ENCODE measurements around the gene GALNT7.

Gene GALNT7

DNA sequence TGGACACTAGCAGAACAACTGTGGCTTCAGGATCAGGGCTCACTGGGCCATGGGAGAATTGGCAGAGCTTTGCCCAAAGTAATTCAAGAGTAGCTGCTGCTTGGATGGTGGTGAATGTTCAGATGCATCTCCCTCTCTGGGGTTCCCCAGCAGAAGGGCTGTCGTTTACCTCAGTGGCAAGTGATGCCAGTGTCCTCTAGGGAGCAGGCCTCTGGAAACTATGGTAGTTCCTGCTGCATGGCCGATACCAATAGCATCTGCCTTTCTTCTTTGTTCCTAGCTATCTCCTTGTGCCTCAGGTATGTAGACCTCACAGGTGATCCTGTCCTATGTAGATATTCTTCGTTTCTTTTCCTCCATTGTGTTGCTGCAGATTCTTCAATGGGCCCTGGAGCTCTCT is 139.2 kb downstream of the GALNT7 start:
- Histone ChIP-seq H3K18ac (ENCODE audit: low read length) (no peak overlapping the region), H2AFZ (ENCODE audit: low read length) (no peak overlapping the region), H4K91ac (ENCODE audit: low read depth, low read length, poor library complexity) (no peak overlapping the region), H2BK5ac (ENCODE audit: low read length) (no peak overlapping the region), H3K27me3 (ENCODE audit: control insufficient read depth in 3 of 3, insufficient read depth in 3 of 3, low read depth in 1 of 3, low read length in 3 of 3) (no peaks in the 10 kb centered on the region), H3K27ac (replicated peaks; ENCODE audit: low read length) (no peak overlapping the region), H3K4me2 (ENCODE audit: insufficient read depth, low read length, poor library complexity, severe bottlenecking) (no peak overlapping the region), H4K8ac (ENCODE audit: low read depth, low read length) (no peak overlapping the region), H3K4me3 (ENCODE audit: low read length in 2 of 2) (no peak overlapping the region), H3K9me3 (replicated peaks in 1 of 2; ENCODE audit: control insufficient read depth in 2 of 2, insufficient read depth in 1 of 2, low read depth in 1 of 2, low read length in 2 of 2) (peaks cover 0 to 5% of the 10 kb centered on the region in 2 donors), H3K4ac (ENCODE audit: low read length) (no peak overlapping the region), H3K14ac (ENCODE audit: low read length) (no peak overlapping the region), H2BK120ac (ENCODE audit: low read depth, low read length) (no peak overlapping the region), H2BK12ac (ENCODE audit: low read length) (no peak overlapping the region), H3K23ac (ENCODE audit: low read depth, low read length, poor library complexity) (no peak overlapping the region), H2AK5ac (ENCODE audit: low read depth, low read length) (no peak overlapping the region), H3K9ac (ENCODE audit: low read depth, low read length, poor library complexity) (no peak overlapping the region), H3K79me1 (ENCODE audit: low read depth, low read length) (peaks cover 2% of the 10 kb centered on the region), H3K36me3 (replicated peaks in 1 of 2; ENCODE audit: control insufficient read depth in 2 of 2, insufficient read depth in 2 of 2, low read length in 2 of 2) (peaks cover 0 to 62% of the 10 kb centered on the region in 2 donors), H2BK15ac (ENCODE audit: low read length) (no peak overlapping the region), H3K4me1 (ENCODE audit: control insufficient read depth in 2 of 2, insufficient read depth in 1 of 2, low read depth in 1 of 2, low read length in 2 of 2) (no peaks in the 10 kb centered on the region)
- no CpG with 5 or more reads among the region's 3 CpGs for WGBS, 2 donors (ENCODE audit: extremely low coverage in 2 of 2, insufficient read length in 2 of 2, insufficient replicate concordance in 1 of 2)
- DNase-seq (ENCODE audit: low spot score) = no peak

DNA sequence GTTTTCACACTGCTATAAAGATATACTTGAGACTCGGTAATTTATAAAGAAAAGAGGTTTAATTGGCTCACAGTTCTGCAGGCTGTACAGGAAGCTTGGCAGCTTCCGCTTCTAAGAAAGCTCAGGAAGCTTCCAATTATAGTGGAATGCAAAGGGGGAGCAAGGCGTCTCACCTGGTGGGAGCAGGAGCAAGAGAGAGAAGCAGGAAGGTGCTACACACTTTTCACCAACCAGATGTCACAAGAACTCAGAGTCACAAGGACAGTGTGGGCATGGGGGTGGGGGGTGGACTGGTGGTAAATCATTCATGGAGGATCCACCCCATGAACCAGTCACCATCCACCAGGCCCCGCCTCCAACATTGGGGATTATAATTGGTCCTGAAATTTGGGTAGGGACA is 142.8 kb downstream of the GALNT7 start:
- Histone ChIP-seq H3K14ac (ENCODE audit: low read length) (no peak overlapping the region), H2BK12ac (ENCODE audit: low read length) (no peak overlapping the region), H2AK5ac (ENCODE audit: low read depth, low read length) (no peak overlapping the region), H2BK15ac (ENCODE audit: low read length) (no peak overlapping the region), H3K18ac (ENCODE audit: low read length) (no peak overlapping the region), H3K36me3 (replicated peaks in 1 of 2; ENCODE audit: control insufficient read depth in 2 of 2, insufficient read depth in 2 of 2, low read length in 2 of 2) (peaks cover 3 to 70% of the 10 kb centered on the region in 2 donors), H3K23ac (ENCODE audit: low read depth, low read length, poor library complexity) (no peak overlapping the region), H4K8ac (ENCODE audit: low read depth, low read length) (no peak overlapping the region), H3K4me1 (ENCODE audit: control insufficient read depth in 2 of 2, insufficient read depth in 1 of 2, low read depth in 1 of 2, low read length in 2 of 2) (no peaks in the 10 kb centered on the region), H2BK5ac (ENCODE audit: low read length) (no peak overlapping the region), H2BK120ac (ENCODE audit: low read depth, low read length) (no peak overlapping the region), H3K4ac (ENCODE audit: low read length) (no peak overlapping the region), H3K4me3 (ENCODE audit: low read length in 2 of 2) (no peak overlapping the region), H3K27ac (replicated peaks; ENCODE audit: low read length) (no peak overlapping the region), H4K91ac (ENCODE audit: low read depth, low read length, poor library complexity) (no peak overlapping the region), H3K27me3 (ENCODE audit: control insufficient read depth in 3 of 3, insufficient read depth in 3 of 3, low read depth in 1 of 3, low read length in 3 of 3) (no peaks in the 10 kb centered on the region), H2AFZ (ENCODE audit: low read length) (no peak overlapping the region), H3K4me2 (ENCODE audit: insufficient read depth, low read length, poor library complexity, severe bottlenecking) (no peak overlapping the region), H3K9me3 (replicated peaks in 1 of 2; ENCODE audit: control insufficient read depth in 2 of 2, insufficient read depth in 1 of 2, low read depth in 1 of 2, low read length in 2 of 2) (no peaks in the 10 kb centered on the region), H3K79me1 (ENCODE audit: low read depth, low read length) (peaks cover 2% of the 10 kb centered on the region), H3K9ac (ENCODE audit: low read depth, low read length, poor library complexity) (no peak overlapping the region)
- WGBS, 2 donors (ENCODE audit: extremely low coverage in 2 of 2, insufficient read length in 2 of 2, insufficient replicate concordance in 1 of 2) = no CpG with 5 or more reads among the region's 4 CpGs
- DNase-seq (ENCODE audit: low spot score) = no peak

DNA sequence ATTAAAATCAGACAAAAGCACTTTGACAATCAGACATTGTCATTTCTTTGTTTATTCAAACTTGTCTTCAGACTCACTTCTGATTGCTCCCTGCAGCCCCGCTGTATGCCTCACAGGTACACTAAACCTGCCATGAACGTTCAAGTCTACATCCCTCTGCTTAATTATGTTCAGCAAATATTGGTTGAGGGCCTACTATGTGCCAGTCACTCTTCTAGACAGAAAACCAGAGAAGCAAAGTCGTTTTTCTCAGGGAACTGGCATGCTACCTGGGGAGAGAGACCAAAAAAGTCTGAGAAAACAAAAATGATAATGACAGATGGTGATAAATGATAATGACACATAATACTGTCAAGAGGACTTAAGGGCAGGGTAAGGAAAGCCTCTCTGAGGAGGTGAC is 146.1 kb downstream of the GALNT7 start:
- H2BK12ac ChIP-seq (ENCODE audit: low read length) = no peak overlapping the region

GRCh38 chr4:173316060-173316459 is 147.4 kb downstream of the GALNT7 start:
- H3K4me1 ChIP-seq (ENCODE audit: control insufficient read depth in 2 of 2, insufficient read depth in 1 of 2, low read depth in 1 of 2, low read length in 2 of 2) = peaks cover 0 to 5% of the 10 kb centered on the region in 2 donors
- no peaks in the 10 kb centered on the region for H3K9me3 ChIP-seq (replicated peaks in 1 of 2; ENCODE audit: control insufficient read depth in 2 of 2, insufficient read depth in 1 of 2, low read depth in 1 of 2, low read length in 2 of 2)
- no peak overlapping the region for H3K9ac ChIP-seq (ENCODE audit: low read depth, low read length, poor library complexity)
- H3K4me2 ChIP-seq (ENCODE audit: insufficient read depth, low read length, poor library complexity, severe bottlenecking) = no peak overlapping the region
- no peak overlapping the region for H4K8ac ChIP-seq (ENCODE audit: low read depth, low read length)
- no peak overlapping the region for H2BK15ac ChIP-seq (ENCODE audit: low read length)
- H2AFZ ChIP-seq (ENCODE audit: low read length) = no peak overlapping the region
- H3K4me3 ChIP-seq (ENCODE audit: low read length in 2 of 2) = no peak overlapping the region
- DNase-seq (ENCODE audit: low spot score) = no peak
- no peaks in the 10 kb centered on the region for H3K27me3 ChIP-seq (ENCODE audit: control insufficient read depth in 3 of 3, insufficient read depth in 3 of 3, low read depth in 1 of 3, low read length in 3 of 3)
- H2BK5ac ChIP-seq (ENCODE audit: low read length) = no peak overlapping the region
- no peak overlapping the region for H3K27ac ChIP-seq (replicated peaks; ENCODE audit: low read length)
- H2BK12ac ChIP-seq (ENCODE audit: low read length) = no peak overlapping the region
- H3K23ac ChIP-seq (ENCODE audit: low read depth, low read length, poor library complexity) = no peak overlapping the region
- no CpG with 5 or more reads among the region's 2 CpGs for WGBS, 2 donors (ENCODE audit: extremely low coverage in 2 of 2, insufficient read length in 2 of 2, insufficient replicate concordance in 1 of 2)
- peaks cover 7 to 85% of the 10 kb centered on the region in 2 donors for H3K36me3 ChIP-seq (replicated peaks in 1 of 2; ENCODE audit: control insufficient read depth in 2 of 2, insufficient read depth in 2 of 2, low read length in 2 of 2)
- no peak overlapping the region for H4K91ac ChIP-seq (ENCODE audit: low read depth, low read length, poor library complexity)
- no peak overlapping the region for H2AK5ac ChIP-seq (ENCODE audit: low read depth, low read length)
- H3K18ac ChIP-seq (ENCODE audit: low read length) = no peak overlapping the region
- no peak overlapping the region for H2BK120ac ChIP-seq (ENCODE audit: low read depth, low read length)
- no peak overlapping the region for H3K4ac ChIP-seq (ENCODE audit: low read length)
- H3K14ac ChIP-seq (ENCODE audit: low read length) = no peak overlapping the region
- no peaks in the 10 kb centered on the region for H3K79me1 ChIP-seq (ENCODE audit: low read depth, low read length)

More for the DNA sequence above, 146.1 kb downstream of the GALNT7 start:
- no peak overlapping the region for H3K27ac ChIP-seq (replicated peaks; ENCODE audit: low read length)
- no peak overlapping the region for H2AK5ac ChIP-seq (ENCODE audit: low read depth, low read length)
- H2AFZ ChIP-seq (ENCODE audit: low read length) = no peak overlapping the region
- no CpG with 5 or more reads among the region's 3 CpGs for WGBS, 2 donors (ENCODE audit: extremely low coverage in 2 of 2, insufficient read length in 2 of 2, insufficient replicate concordance in 1 of 2)
- H3K4me1 ChIP-seq (ENCODE audit: control insufficient read depth in 2 of 2, insufficient read depth in 1 of 2, low read depth in 1 of 2, low read length in 2 of 2) = peaks cover 0 to 5% of the 10 kb centered on the region in 2 donors
- H3K4me2 ChIP-seq (ENCODE audit: insufficient read depth, low read length, poor library complexity, severe bottlenecking) = no peak overlapping the region
- no peak overlapping the region for H2BK120ac ChIP-seq (ENCODE audit: low read depth, low read length)
- H3K27me3 ChIP-seq (ENCODE audit: control insufficient read depth in 3 of 3, insufficient read depth in 3 of 3, low read depth in 1 of 3, low read length in 3 of 3) = no peaks in the 10 kb centered on the region
- no peak overlapping the region for H3K4me3 ChIP-seq (ENCODE audit: low read length in 2 of 2)
- no peak overlapping the region for H3K18ac ChIP-seq (ENCODE audit: low read length)
- no peak overlapping the region for H4K91ac ChIP-seq (ENCODE audit: low read depth, low read length, poor library complexity)
- H3K9ac ChIP-seq (ENCODE audit: low read depth, low read length, poor library complexity) = no peak overlapping the region
- no peak overlapping the region for H2BK5ac ChIP-seq (ENCODE audit: low read length)
- H3K4ac ChIP-seq (ENCODE audit: low read length) = no peak overlapping the region
- no peak overlapping the region for H2BK15ac ChIP-seq (ENCODE audit: low read length)
- H3K79me1 ChIP-seq (ENCODE audit: low read depth, low read length) = no peaks in the 10 kb centered on the region
- H3K36me3 ChIP-seq (replicated peaks in 1 of 2; ENCODE audit: control insufficient read depth in 2 of 2, insufficient read depth in 2 of 2, low read length in 2 of 2) = peaks cover 3 to 85% of the 10 kb centered on the region in 2 donors
- H3K23ac ChIP-seq (ENCODE audit: low read depth, low read length, poor library complexity) = no peak overlapping the region
- H4K8ac ChIP-seq (ENCODE audit: low read depth, low read length) = no peak overlapping the region
- H3K9me3 ChIP-seq (replicated peaks in 1 of 2; ENCODE audit: control insufficient read depth in 2 of 2, insufficient read depth in 1 of 2, low read depth in 1 of 2, low read length in 2 of 2) = no peaks in the 10 kb centered on the region
- H3K14ac ChIP-seq (ENCODE audit: low read length) = no peak overlapping the region
- DNase-seq (ENCODE audit: low spot score) = no peak

Data from neuronal stem cell (in vitro differentiated cells).